Activated CD8-positive, alpha-beta memory T cell treated with anti-CD3 and anti-CD28 coated beads, Interleukin-2, amount 50 U/mL, for 1 hour (primary cell): Measurements from ENCODE around the gene PPP1R14C.
"Not testable (repeated sequence)": the region's sequence is repeated elsewhere in the genome, so short reads cannot be mapped to it uniquely, and the experiment has no call there.

Experiments
- DNase-seq: peaks from one replicate; pipeline ENCODE4 v3.0.0-alpha.2; 2020; ENCODE audit errors: extremely low read depth

PPP1R14C gene

DNA sequence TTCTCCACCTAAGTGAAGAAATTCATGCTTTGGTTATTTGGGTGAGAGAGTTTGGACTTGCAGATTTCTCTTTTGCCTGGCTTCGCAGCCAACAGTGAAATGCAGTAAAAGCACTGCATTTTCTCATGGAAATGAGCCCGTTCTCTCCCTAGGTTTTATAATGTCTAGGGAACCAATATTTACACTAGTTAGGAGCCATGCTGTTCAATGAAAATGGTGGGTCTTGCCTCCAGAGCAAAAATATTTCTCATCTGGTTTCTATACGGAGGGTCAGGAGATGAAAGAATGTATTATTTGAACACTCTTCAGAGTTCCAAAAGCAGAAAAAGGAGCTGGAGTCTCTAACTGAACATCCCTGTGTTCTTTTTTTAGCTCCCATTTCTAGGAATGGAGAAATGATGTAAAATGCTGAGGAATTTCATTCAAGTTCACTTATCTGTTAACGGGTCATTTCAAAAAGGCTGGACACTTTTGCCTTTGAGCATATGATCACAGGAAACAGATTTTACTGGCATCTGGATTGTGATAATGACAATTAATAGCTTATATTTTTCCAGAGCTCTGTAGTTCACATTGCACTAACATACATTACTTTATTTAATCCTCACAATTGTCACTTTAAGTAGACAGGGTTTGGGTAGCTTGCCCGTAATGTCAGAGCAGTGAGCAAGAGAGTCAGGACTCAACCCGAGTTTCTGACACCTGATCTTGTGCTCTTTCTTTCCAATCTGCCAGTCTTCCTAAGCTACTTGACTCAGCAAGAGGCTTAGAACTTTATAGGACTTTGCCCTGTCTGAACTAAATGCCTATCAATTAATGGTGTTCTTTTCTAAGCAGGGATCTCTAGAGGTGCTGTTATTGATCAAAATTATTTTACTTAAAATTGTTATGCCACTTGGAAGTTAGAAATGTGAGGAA is 78.0 kb downstream of the PPP1R14C start:
- DNase-seq: no peak

DNA sequence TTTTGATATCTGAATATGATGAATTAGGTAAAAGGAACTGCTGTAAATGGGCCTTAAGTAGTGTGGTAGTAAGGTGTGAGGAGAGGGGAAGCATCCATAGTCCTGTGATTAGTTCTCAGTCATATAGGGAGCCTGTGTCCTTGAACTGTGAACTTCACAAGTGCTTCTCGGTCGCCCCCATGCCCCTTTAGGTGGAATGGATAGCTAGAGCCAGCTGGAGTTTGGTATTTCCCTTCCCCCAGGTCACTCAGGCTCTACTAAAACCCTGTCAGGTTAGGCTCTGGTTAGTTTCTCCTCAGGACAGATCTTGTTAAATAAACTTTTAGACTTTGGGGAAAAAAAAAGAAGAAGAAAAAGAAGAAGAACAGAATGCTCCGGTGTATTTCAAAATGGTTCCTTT is 82.0 kb downstream of the PPP1R14C start:
- no peak for DNase-seq

DNA sequence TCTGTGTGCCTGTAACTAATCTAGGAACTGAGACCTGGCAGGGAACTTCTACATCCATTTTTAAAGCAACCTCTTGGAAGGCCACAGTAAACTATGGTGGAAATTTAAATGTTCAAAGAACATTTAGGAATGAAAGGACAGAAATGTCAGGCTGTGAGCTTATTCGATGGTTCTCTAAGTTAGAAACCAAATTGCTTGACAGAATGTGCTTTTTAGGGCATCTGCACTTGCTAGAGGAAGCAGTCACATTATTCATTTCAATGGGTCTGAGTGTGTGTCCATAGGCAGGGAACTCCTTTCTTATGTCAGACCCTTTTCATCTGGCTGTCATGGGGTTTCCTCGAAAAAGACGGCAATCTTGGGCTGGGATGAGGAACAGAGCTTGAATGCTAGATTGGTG is 84.4 kb downstream of the PPP1R14C start:
- DNase-seq: no peak

DNA sequence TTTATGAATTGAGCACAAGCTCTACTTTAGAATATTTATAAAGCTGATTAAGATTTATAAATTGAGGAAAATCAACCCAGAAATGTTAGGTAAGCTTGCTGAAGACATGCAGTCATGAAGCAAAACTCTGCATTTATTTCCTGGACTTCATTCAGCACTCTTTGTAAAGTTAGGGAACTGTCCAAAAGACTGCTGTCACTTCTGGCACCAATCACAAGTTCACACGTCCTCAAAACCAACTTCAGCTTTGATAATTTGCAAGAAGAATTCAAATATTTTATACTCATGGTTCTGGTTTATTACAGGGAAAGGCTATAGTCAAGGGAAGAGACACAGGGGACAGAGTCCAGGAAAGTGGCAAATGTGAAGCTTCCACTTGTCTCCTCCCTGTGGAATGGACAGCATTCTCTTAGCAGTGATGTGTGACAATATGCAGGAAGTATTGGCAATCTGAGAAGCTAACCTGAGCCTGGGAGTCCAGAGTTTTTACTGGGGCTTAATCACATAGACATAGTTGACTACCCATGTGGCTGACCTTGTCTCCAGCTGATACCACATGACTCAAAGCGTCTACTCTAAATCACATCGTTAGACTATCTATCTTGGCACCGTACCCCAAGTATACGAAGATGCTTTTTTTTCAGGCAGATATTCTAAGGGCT is 85.4 kb downstream of the PPP1R14C start:
- no peak for DNase-seq

DNA sequence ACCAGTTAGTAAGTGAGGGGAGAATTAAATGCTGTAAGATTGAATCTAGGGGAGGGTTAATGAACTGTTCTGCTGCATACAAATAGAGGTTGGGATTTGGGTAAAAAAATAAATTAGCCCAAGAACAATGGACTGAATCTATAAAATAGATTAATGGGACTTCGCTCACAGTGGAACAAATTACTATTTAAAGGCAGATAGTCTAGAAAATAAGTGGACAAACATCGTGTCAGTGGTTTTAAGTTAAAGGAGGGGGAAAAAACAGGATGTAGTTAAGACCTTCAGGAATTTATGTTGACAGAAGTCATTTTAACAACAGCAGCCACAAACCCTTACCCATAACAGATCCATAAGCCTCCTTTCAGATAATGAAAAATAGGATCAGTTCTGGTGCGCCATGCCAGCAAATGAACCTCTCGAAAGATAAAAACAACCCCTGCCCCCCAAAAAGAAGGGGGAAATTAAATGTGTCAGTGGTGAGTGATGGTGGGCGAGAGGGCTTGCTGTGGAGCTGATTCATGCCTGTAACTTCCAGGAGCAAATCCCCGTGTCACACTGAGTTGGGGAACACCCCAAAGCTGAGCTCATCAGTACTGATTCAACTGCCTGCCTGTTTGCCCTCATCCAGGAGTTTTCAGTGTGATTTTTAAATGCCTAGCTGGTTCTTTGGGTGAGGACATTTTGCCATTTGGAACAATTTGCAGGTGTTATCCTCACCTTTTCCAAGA is 86.8 kb downstream of the PPP1R14C start:
- DNase-seq: no peak

DNA sequence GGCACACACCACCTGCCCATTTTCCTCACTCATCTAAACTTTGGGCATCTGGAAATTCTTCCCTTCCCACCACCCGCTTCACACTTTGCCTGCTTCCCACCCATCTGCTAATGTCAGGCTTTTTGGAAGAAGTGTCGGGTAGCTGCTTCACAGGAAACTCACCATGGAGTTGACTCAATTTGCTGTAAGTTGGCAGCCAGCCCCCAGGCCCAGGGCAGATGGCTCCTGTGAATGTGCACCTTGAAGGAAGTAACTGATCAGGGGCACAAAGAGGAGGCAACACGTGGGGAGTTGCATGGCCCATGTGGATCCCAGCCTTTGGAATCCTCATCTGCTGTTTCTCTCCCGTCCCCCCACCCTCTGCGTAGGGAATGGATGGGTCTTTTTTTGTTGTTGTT is 87.3 kb downstream of the PPP1R14C start:
- DNase-seq: no peak

DNA sequence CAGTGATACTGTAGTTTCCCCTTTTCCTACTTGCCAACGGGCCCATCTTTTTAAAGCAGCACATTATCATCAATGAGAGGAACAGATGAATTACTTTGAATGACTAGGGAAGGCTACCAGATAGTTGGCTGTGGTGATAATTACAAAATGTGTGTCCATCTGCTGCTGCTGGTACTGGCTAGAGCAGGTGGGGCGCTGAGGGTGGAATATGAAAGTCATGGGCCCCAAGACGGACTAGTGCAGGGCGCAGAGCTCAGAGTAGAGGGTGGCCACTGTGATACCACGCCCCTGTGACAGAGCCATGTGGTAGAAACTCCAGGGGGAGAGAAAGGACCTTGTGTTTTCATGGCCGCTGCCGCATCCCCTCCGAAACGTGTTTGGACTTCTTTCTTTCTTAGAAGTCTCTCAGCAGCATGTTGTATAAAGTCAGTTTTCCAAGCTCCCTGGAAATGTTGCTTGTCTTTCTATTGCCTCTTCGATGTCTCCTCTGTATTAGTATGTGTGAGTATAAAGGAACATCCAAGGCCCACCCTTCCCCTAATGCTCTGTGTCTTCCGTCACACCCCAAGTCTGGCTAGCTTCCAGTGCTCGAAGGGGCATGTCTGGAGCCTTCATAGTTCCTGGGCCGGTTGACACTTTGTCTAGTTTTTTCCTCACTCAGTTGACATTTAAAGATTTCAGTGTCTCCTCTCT is 88.1 kb downstream of the PPP1R14C start:
- no peak for DNase-seq

DNA sequence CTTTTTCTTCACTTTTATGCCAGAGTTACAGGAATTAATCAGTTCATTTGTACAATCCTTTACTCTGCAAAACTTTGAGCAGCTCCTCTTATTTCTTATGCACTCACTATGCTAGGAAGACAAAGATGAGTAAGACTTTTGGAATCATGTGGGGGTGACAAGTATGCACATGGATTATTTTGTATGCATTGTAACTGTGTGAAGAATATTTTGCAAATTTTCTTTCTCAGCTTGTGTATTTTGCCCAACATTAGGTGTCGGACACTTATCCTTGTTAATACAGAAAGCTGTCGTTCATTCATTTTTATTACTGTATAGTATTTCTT is 88.6 kb downstream of the PPP1R14C start:
- no peak for DNase-seq

DNA sequence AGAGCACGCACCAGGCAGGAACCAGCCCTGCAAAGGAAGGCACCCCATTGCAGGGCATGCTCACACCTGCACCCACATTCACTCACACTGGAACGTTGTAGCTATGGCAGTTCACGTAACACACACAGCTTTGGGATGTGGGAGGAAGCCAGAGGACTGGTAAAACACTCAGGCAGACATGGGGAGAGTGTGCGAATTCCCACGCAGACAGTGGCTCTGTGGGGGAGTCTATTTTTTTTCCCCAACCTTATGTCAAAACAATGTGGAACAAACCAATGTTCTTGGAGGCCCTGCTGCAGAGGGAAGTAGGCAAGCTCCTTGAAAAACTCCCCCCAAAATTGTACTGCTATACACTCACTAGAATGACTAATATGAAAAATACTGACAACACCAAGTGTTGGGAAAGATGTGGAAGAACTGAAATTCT is 91.0 kb downstream of the PPP1R14C start:
- DNase-seq: no peak

DNA sequence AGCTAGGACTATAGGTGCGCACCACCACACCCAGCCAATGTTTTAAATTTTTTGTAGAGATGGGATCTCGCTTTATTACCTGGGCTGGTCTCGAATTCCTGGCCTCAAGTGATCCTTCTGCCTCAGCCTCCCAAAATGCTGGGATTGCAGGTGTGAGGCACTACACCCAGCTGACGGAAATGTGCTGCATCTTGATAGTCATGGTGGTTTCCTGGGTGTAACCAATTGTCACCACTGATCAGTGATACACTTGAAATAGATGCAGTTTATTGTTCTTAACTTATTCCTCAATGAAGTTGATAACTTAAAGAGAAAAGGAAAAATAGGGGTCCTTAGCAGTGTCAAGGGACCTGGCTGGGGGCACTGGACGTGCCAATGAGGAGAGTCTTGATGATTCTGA is 92.4 kb downstream of the PPP1R14C start:
- DNase-seq: no peak

DNA sequence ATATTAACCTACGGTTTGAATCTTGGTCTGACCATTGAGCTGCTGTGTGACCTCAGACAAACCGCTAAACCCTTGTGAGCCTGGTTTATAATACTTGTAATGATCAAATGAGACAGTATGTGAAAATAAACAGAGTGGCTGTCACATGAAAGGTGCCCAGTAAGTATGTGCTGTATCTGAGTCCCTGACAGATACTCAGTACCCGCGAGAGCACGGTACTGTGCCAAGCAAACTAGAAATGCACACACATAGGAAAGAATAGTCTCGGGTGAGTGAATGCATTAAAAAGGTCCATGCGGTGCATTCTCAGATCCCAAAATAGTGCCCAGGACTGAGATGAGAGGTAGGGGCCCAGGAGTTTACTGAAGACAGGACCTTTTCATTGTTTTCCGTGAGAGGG is 93.3 kb downstream of the PPP1R14C start:
- no peak for DNase-seq

DNA sequence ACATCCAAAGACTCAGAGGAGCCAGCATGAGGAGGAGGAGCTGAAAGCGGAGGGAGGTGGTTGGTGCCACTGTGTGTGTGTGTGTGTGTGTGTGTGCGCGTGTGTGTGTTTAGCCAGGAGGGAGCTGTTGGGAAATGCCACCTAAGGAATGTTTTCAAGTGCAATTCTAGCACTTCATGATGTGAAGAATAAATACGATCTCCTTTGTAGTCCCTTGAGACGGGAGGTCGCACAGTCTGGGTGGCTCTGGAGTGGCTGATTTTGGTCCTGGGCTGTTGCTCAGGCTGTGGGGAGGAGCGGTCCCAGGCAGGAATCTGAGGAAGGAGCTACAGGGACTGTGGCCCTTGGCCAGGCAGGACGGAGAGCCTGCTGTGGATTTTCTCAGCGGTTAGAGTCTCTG is 93.7 kb downstream of the PPP1R14C start:
- DNase-seq: no peak

DNA sequence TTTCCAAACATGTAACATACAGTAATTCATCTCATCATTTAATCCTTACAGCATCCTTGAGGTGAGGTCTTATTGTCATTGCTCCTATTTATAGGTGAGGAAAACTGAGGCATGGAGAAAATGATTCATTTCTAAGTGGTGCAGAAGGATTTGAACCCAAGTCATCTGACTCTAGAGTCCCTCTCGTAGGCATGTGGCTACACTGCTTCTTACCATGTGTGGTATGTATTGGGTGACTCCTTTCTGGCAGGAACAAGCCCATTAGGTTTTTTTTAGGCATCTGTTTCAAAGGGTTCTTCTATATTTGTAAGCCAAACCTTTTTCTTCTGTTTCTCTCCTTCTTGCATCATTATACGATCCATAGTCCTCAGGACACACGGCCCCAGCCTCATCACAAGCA is 94.8 kb downstream of the PPP1R14C start:
- DNase-seq: no peak

DNA sequence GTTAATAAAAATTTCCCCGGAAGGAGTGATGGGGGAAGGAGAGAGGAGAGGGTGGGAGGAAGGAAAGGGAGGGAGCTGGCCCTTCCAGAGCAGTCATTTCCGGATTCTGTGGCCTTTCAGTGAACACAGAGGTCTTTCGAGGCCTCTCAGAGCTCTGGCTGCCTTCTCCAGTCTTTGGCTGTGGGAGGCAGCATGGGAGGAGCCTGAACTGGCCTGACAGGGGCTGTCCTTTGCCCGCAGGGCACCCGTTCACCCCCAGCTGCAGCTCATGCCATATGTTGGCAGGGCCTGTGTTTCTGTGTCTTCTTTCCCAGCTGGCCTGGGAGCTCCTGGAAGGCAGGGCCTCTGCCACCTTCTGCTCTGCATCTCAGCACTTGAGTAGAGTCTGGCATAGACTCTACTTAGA is 95.5 kb downstream of the PPP1R14C start:
- DNase-seq: no peak

DNA sequence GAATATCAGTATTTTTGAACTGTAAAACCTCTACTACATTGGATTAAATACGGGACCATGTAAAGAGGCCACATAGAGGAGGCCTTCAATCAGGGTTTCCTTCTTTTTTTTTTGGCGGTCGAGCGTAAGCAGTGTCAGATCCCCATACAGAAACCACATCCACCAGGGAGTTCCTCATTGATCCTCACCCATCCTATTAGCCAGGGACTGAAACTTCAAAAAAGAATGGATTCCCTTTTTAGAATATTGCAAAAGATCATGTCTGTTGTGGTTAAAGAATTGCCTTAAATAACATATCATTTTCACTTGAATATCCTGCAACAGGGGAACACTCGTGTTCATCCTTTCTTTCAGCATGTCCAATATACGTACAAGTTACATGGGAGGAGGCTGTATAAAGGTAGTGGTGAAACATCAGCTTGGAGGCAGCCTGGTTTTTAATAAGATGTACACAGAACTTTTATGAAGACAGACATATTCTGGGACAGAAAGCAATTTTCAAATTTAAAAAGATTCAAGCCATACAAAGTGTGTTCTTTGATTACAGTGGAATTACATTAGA is 96.1 kb downstream of the PPP1R14C start:
- DNase-seq: no peak

DNA sequence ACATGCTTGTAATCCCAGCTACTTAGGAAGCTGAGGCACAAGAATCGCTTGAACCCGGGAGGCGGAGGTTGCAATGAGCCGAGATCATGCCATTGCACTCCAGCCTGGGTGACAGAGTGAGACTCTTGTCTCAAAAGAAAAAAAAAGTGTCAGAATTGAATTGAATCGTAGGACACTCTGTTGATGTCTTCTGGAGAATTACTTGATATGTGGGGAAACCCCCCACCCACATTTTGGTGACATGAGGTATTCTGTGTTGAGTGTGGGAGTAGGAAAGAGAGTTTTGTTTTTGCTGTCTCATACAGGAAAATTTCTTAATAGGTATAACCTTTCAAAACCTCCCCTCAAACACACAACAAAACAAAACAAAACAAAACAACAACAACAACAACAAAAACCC is 98.9 kb downstream of the PPP1R14C start:
- not testable (repeated sequence) for DNase-seq

DNA sequence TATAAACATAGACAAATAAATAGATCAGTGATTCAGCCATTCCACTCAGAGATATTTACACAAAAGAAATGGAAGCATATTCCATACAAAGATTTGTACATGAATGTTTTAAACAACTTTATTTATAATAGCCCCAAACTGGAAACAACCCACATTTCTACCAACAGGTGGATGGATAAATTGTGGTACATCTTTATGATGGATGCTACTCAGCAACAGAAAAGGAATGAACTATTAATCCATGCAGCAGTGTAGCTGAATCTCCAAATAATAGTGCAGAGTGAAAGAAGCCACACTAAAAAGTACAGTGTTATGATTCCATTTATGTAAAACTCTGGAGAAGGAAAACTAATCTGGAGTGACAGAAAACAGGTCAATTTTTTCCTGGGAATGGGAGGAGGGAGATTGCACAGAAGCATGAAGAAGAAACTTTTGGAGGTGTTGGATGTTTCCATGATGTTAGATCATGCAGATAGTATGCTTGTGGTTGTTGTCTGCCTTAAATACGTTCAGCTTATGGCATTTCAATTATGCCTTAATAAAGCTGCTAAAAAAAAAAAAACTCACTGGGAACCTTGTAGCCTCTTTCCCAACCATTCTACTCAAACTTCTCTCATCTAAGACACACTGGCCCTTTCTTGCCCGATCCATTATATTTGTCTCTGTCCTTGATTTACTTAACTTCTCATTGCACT is 100.9 kb downstream of the PPP1R14C start:
- DNase-seq: no peak

DNA sequence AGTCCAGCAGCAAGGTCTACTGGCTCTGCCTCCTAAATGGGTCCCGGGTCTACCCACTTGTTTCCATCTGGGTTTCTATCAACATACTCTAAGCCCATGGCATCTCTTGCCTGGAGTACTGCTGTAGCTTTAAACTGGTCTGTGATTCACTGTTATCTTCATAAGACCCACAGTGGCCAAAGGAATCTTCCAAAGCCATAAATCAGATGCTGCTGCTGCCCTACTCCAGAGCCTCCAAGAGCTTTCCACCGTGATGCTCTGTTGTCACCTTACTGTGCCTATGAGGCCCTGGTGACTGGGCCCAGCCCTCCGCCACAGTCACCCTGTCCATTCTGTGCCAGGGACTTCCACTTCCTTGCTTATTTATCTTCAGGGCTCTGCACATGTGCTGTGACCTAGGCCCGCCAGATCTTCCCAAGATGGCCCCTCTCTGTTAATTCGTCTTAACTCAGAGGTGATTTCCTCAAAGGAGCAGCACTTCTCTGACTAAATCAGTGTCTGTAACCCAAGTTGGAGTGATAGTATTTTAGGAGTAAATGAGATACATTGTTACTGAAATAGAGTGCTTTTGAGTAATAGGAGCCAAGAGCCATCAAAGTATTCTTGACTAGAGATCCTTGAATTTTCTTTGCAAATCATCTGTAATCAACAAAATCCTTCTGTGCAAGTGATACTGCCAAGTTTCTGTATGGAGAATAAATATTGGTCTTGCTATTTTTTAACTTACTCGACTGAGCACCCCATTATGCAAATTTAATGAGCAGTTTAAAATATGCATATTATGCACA is 102.5 kb downstream of the PPP1R14C start:
- DNase-seq: no peak

DNA sequence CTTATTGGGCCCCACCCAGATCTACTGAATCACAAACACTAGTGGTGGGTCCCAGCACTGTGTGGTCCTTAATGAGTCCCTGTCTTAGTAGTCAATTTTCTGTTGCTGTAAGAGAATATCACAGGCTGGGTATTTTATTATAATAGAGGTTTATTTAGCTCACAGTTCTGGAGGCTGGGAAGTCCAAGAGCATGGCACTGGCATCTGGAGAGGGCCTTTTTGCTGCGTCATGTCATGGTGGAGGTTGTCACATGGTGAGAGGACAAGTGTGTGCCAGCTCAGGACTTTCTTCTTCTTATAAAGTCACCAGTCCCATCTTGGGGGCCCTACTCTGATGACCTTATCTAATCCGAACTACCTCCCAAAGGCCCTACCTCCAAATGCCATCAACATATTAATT is 105.0 kb downstream of the PPP1R14C start:
- DNase-seq: no peak

DNA sequence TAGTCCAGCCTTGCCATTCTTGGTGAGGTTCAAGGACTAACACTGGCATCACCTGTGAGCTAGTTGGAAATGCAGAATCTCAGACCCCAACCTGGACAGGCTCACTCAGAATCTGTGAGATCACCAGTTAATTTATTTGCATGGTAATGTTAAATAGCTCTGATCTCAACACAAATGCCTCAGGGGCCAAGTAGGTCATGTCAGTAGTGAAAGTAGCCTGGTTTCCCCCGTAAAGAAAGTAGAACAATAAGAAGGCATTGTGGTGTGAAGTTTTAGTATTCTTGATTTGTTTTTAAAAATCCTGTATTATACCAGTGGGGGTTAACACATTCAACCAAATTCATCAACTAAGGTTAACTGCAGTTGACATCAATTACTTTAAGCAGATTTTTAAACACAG is 105.5 kb downstream of the PPP1R14C start:
- no peak for DNase-seq
